SK-N-SH (cell line): Measurements from ENCODE around the gene CDKL5. TPM values are rescaled to one million over a fixed set of nuclear protein-coding genes. Genes with fewer than 3 reads are reported as not detected.

Source experiments
- CTCF ChIA-PET: fragments of 300-600, 350-600 bp; formaldehyde crosslinking; extraction: SDS; loops from one replicate; lab custom pipeline; 2021; lab: Yijun Ruan, JAX
- POLR2A ChIA-PET: fragments of 350-600 bp; sonication (Branson Sonifier 250); formaldehyde crosslinking; extraction: SDS; loops from one replicate; lab custom pipeline; 2020; ENCODE audit warnings: antibody characterized with exemption, inconsistent platforms; lab: Yijun Ruan, JAX
- DNase-seq: peaks from one replicate; pipeline ENCODE4 v3.0.0; 2012
- H2AFZ ChIP-seq: fragments of 200-600 bp; sonication (generic); 2 replicates; pipeline ENCODE4 v1.8.1; 2016; ENCODE audit warnings: antibody characterized with exemption, mild to moderate bottlenecking, low read depth
- H3F3A ChIP-seq: fragments of 200-600 bp; sonication (generic); replicated peaks from 2 replicates; pipeline ENCODE3; 2016; ENCODE audit warnings: antibody characterized with exemption, mild to moderate bottlenecking; ENCODE audit not compliant: insufficient read depth
- H3K27ac ChIP-seq, 2 experiments: fragments of 200-500 bp in 1 of 2; fragments of 200-600 bp in 1 of 2; sonication (Bioruptor generic) in 1 of 2; sonication (generic), shearing (Covaris generic) in 1 of 2; 2 replicates each; pipeline versions ENCODE4 v1.5.1 to v1.6.1; 2014 to 2016; ENCODE audit warnings: low read depth in 2 of 2, inconsistent platforms in 1 of 2, low read length in 1 of 2, mild to moderate bottlenecking in 1 of 2, mixed read lengths in 1 of 2
- H3K27me3 ChIP-seq: fragments of 200-600 bp; sonication (generic), shearing (Covaris generic); 2 replicates; pipeline ENCODE4 v1.6.1; 2016; ENCODE audit warnings: mixed run types; ENCODE audit not compliant: insufficient read depth
- H3K36me3 ChIP-seq, 2 experiments: fragments of 200-500 bp in 1 of 2; fragments of 200-600 bp in 1 of 2; sonication (Bioruptor generic) in 1 of 2; sonication (generic) in 1 of 2; replicated peaks in 1 of 2; 2 replicates each; pipeline versions ENCODE3 to v1.5.1; 2014 to 2016; ENCODE audit warnings: low read length in 1 of 2, mild to moderate bottlenecking in 1 of 2; ENCODE audit not compliant: insufficient read depth in 2 of 2, control insufficient read depth in 1 of 2
- H3K4me1 ChIP-seq, 2 experiments: fragments of 200-500 bp in 1 of 2; fragments of 200-600 bp in 1 of 2; sonication (Bioruptor generic) in 1 of 2; sonication (generic), shearing (Covaris generic) in 1 of 2; 2 replicates each; pipeline versions ENCODE4 v1.5.1 to v1.6.1; 2014 to 2016; ENCODE audit warnings: low read depth in 1 of 2, low read length in 1 of 2, mixed run types in 1 of 2; ENCODE audit not compliant: insufficient read depth in 2 of 2, control insufficient read depth in 1 of 2
- H3K4me2 ChIP-seq: fragments of 200-600 bp; sonication (generic), shearing (Covaris generic); 2 replicates; pipeline ENCODE4 v1.6.1; 2017; ENCODE audit warnings: mixed run types
- H3K4me3 ChIP-seq, 2 experiments: fragments of 200-500 bp in 1 of 2; fragments of 200-600 bp in 1 of 2; sonication (Bioruptor generic) in 1 of 2; sonication (generic), shearing (Covaris generic) in 1 of 2; 2 replicates each; pipeline versions ENCODE4 v1.5.1 to v1.8.1; 2014 to 2016; ENCODE audit warnings: low read depth in 2 of 2, inconsistent platforms in 1 of 2, low read length in 1 of 2, mild to moderate bottlenecking in 1 of 2, mixed read lengths in 1 of 2, moderate library complexity in 1 of 2
- H3K79me2 ChIP-seq: fragments of 200-600 bp; sonication (generic); 2 replicates; pipeline ENCODE4 v1.8.1; 2017; ENCODE audit warnings: mild to moderate bottlenecking; ENCODE audit not compliant: insufficient read depth
- H3K9ac ChIP-seq: fragments of 200-600 bp; sonication (generic); 2 replicates; pipeline ENCODE4 v1.6.1; 2017; ENCODE audit warnings: mixed run types
- H3K9me2 ChIP-seq: fragments of 200-600 bp; sonication (generic); 2 replicates; pipeline ENCODE4 v1.6.1; 2017; ENCODE audit warnings: mixed run types
- H3K9me3 ChIP-seq: fragments of 200-600 bp; sonication (generic); 2 replicates; pipeline ENCODE4 v1.6.1; 2017; ENCODE audit warnings: mixed run types, mild to moderate bottlenecking, moderate library complexity
- H4K20me1 ChIP-seq: fragments of 200-600 bp; sonication (generic); 2 replicates; pipeline ENCODE4 v1.6.1; 2017; ENCODE audit warnings: mild to moderate bottlenecking, mixed run types; ENCODE audit not compliant: insufficient read depth
- CHD2 ChIP-seq: fragments of 150-350 bp; IDR thresholded peaks from 2 replicates; pipeline ENCODE4 v1.6.1; 2018; ENCODE audit warnings: low read length; ENCODE audit not compliant: partially characterized antibody
- CTCF ChIP-seq: fragments of 200-600 bp; sonication (generic); IDR thresholded peaks from 2 replicates; pipeline ENCODE4 v1.6.1; 2017; ENCODE audit warnings: antibody characterized with exemption, mild to moderate bottlenecking, moderate library complexity
- ELF1 ChIP-seq: IDR thresholded peaks from 2 replicates; pipeline ENCODE4 v1.4.0; 2012
- EP300 ChIP-seq, 2 experiments: IDR thresholded peaks; 2 replicates each; pipeline versions ENCODE4 v1.4.0 to v1.6.1; 2012; ENCODE audit warnings: borderline replicate concordance in 1 of 2, low read depth in 1 of 2, low read length in 1 of 2
- EZH2phosphoT487 ChIP-seq: fragments of 200-600 bp; sonication (generic); IDR thresholded peaks from 2 replicates; pipeline ENCODE4 v1.6.1; 2017; ENCODE audit warnings: low read depth, mixed run types, mild to moderate bottlenecking, antibody characterized with exemption, moderate library complexity, borderline replicate concordance
- FOXJ3 ChIP-seq: sonication (generic); formaldehyde crosslinking; IDR thresholded peaks from 2 replicates; pipeline ENCODE4 v1.5.1; 2020; ENCODE audit warnings: mild to moderate bottlenecking, missing genetic modification reagents
- GABPA ChIP-seq: IDR thresholded peaks from 2 replicates; pipeline ENCODE4 v1.4.0; 2012; ENCODE audit warnings: low read depth, mild to moderate bottlenecking
- JUND ChIP-seq: IDR thresholded peaks from 2 replicates; pipeline ENCODE4 v1.4.0; 2012
- PBX3 ChIP-seq: IDR thresholded peaks from 2 replicates; pipeline ENCODE4; 2012
- POLR2AphosphoS5 ChIP-seq: IDR thresholded peaks from 2 replicates; pipeline ENCODE4 v1.6.1; 2012; ENCODE audit warnings: low read depth, low read length
- RAD21 ChIP-seq: IDR thresholded peaks from 2 replicates; pipeline ENCODE4 v1.6.1; 2012; ENCODE audit warnings: mild to moderate bottlenecking, low read length
- RCOR1 ChIP-seq: fragments of 150-350 bp; IDR thresholded peaks from 2 replicates; pipeline ENCODE4 v1.6.1; 2017; ENCODE audit warnings: antibody characterized with exemption, low read length
- REST ChIP-seq: IDR thresholded peaks from 2 replicates; pipeline ENCODE4 v1.6.1; 2012; ENCODE audit warnings: mild to moderate bottlenecking, low read depth, low read length, moderate library complexity
- SIN3A ChIP-seq: IDR thresholded peaks from 2 replicates; pipeline ENCODE4 v1.6.1; 2012; ENCODE audit warnings: low read depth, mild to moderate bottlenecking, low read length, moderate library complexity, borderline replicate concordance
- TCF12 ChIP-seq: IDR thresholded peaks from 2 replicates; pipeline ENCODE4 v1.4.0; 2012
- USF2 ChIP-seq: fragments of 150-350 bp; IDR thresholded peaks from 2 replicates; pipeline ENCODE4 v1.6.1; 2017; ENCODE audit warnings: antibody characterized with exemption, low read length, low read depth, borderline replicate concordance
- WGBS: methylation state at CpG from one replicate; pipeline ENCODE4 v1.1.6; 2017; ENCODE audit warnings: low lambda C conversion rate; 5-methylcytosine and 5-hydroxymethylcytosine counted together
- polyA plus RNA-seq, 3 experiments: library from polyadenylated mRNA; depleted of rRNA; stranded (reverse); fragments of >200 nt; gene quantifications; 2 replicates each; pipeline ENCODE4 v1.2.3, GENCODE V29; 2012

The CDKL5 gene
- polyA plus RNA-seq, 1 of the 3 experiments (the other 2 are of a cell fraction): 1.3 TPM

DNA sequence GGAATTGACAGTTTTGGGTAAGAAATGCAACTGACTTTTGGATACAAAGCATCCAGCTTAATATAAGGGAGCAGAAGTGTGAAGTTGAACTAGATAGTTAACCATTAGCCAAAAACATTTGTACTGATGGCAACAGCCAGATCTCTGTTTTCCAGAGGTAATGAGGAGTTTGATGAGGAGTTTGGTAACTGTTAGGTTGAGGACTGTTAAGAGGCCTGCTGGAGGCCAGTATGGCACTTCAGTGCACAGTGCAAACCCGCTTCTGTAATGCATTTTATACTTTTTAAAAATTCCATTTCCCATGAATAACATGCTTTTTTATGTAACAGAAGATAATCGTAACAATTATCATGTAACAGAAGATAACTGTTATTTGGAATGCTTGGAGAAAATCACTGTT, 30.0 kb downstream of the CDKL5 start:
- H4K20me1 ChIP-seq: no peaks in the 10 kb centered on the region
- H3K9me2 ChIP-seq: no peaks in the 10 kb centered on the region
- no peaks in the 10 kb centered on the region; a peak in 1 of 4 replicates for H3K4me1 ChIP-seq
- no peaks in the 10 kb centered on the region for H3K27me3 ChIP-seq
- H3K9ac ChIP-seq: no peak overlapping the region
- CTCF ChIA-PET: no interaction called here
- no peaks in the 10 kb centered on the region for H3K36me3 ChIP-seq
- no peak for TF ChIP-seq TCF12
- TF ChIP-seq GABPA: no peak
- TF ChIP-seq CHD2: no peak
- no peak for TF ChIP-seq PBX3
- TF ChIP-seq REST: no peak
- no peak for TF ChIP-seq EP300 (IDR thresholded peaks at IDR 0.05; ENCODE audit: borderline replicate concordance in 1 of 2, low read depth in 1 of 2, low read length in 1 of 2)
- no peak for TF ChIP-seq CTCF
- TF ChIP-seq JUND: no peak
- TF ChIP-seq SIN3A: no peak
- no peak for TF ChIP-seq ELF1
- TF ChIP-seq FOXJ3 (CRISPR knock-in tag): no peak
- TF ChIP-seq RCOR1: no peak
- no peak for TF ChIP-seq EZH2phosphoT487
- no peak for TF ChIP-seq POLR2AphosphoS5
- TF ChIP-seq RAD21: no peak
- no peak for TF ChIP-seq USF2
- TF ChIP-seq, all 33 proteins: peak for 0
- WGBS: 52% methylated on average over 2 of the region's 2 CpGs
- DNase-seq: no peak
- H3K79me2 ChIP-seq: peaks cover 11% of the 10 kb centered on the region; the same call in 1 of the 2 replicates
- POLR2A ChIA-PET: no interaction called here
- no peak overlapping the region for H3K27ac ChIP-seq
- H2AFZ ChIP-seq: no peak overlapping the region
- H3K4me2 ChIP-seq: no peak overlapping the region
- H3F3A ChIP-seq: no peaks in the 10 kb centered on the region
- H3K4me3 ChIP-seq: no peak overlapping the region
- no peaks in the 10 kb centered on the region for H3K9me3 ChIP-seq
